DND-41 (cell line): Measurements from ENCODE around the gene TSC2.

ENCODE experiments used
- EZH2 ChIP-seq: IDR thresholded peaks from 3 replicates; pipeline ENCODE4 v1.6.1; 2012; ENCODE audit warnings: borderline replicate concordance, low read depth, mild to moderate bottlenecking, moderate library complexity, low read length, inconsistent platforms; ENCODE audit not compliant: severe bottlenecking
- TF ChIP-seq, protein P1 (sequence below): IDR thresholded peaks from 2 replicates; pipeline ENCODE4 v1.5.1; 2012; ENCODE audit warnings: borderline replicate concordance, low read length, moderate library complexity, mild to moderate bottlenecking; ENCODE audit not compliant: poor library complexity, severe bottlenecking; ENCODE audit errors: extremely low read depth

DNA sequence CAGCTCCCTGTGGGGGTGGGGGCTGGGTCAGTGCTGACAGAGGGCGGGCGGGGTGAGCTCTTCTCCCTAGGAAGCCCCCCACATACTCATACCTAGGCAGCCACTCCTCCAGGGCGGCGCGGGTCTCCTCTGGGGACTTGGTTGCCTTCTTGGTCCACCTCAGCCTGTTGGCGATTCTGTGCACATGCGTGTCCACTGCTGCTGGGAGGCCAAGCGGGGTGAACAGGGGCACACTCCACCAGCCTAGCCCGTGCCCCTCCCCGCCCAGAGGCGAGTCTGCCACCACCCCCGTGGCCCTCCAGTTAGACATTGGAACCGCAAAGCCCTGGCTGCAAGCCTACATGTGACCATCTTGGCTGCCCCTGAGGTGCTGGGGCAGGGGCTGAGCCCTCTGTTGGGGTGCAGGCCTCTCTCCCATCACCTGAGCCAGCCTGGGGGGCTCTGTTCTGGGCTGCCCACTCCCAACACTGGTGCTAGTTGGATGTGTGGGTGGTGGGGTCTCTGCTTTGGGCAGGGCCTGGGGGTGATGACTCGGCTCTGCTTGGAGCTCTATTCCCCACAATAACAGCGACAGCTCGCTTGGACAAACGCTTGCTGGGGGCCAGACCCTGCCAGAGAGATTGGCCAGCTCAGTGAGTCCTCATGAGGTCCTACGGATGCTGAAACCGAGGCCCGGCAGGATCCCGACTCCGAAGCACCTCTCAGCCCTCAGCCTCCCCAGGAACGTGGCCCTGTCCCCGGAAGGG is 7.6 kb upstream of the TSC2 start:
- TF ChIP-seq, protein P1, sequence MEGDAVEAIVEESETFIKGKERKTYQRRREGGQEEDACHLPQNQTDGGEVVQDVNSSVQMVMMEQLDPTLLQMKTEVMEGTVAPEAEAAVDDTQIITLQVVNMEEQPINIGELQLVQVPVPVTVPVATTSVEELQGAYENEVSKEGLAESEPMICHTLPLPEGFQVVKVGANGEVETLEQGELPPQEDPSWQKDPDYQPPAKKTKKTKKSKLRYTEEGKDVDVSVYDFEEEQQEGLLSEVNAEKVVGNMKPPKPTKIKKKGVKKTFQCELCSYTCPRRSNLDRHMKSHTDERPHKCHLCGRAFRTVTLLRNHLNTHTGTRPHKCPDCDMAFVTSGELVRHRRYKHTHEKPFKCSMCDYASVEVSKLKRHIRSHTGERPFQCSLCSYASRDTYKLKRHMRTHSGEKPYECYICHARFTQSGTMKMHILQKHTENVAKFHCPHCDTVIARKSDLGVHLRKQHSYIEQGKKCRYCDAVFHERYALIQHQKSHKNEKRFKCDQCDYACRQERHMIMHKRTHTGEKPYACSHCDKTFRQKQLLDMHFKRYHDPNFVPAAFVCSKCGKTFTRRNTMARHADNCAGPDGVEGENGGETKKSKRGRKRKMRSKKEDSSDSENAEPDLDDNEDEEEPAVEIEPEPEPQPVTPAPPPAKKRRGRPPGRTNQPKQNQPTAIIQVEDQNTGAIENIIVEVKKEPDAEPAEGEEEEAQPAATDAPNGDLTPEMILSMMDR = no peak
- TF ChIP-seq EZH2 = no peak
